Activated CD4-positive, alpha-beta T cell treated with anti-CD3 and anti-CD28 coated beads, Interleukin-2, amount 50 U/mL, for 48 hours (primary cell): ENCODE results near the gene CNGA4.

Experiments used
- DNase-seq, 2 experiments: peaks; one replicate each; pipeline ENCODE4 v3.0.0-alpha.2; 2020

CNGA4 gene

GRCh38 chr11:6238902-6239301, at the start of gene CNGA4:
Gene CNGA4 (plus strand): TSS chr11:6239089. CDS start chr11:6239207, 118 bp downstream.
- no peak for DNase-seq

- no peak for DNase-seq
Measured at GRCh38 chr11:6191742-6192141, 47.1 kb upstream of the CNGA4 start.

GRCh38 chr11:6194065-6194581, 44.8 kb upstream of the CNGA4 start:
- DNase-seq = no peak

- DNase-seq = no peak
Measured at GRCh38 chr11:6196396-6196795, 42.5 kb upstream of the CNGA4 start.

- no peak for DNase-seq
Measured at GRCh38 chr11:6197466-6198200, 41.3 kb upstream of the CNGA4 start.

- no peak for DNase-seq
Measured at GRCh38 chr11:6199174-6199810, 39.6 kb upstream of the CNGA4 start, which contains the start of gene OR52W1. Gene OR52W1 (plus strand): TSS chr11:6199224. CDS start chr11:6199224, 0 bp downstream.

GRCh38 chr11:6200975-6201374, 37.9 kb upstream of the CNGA4 start:
- DNase-seq = no peak

- DNase-seq = no peak
Measured at GRCh38 chr11:6201481-6201880, 37.4 kb upstream of the CNGA4 start.

GRCh38 chr11:6202041-6202440, 36.8 kb upstream of the CNGA4 start:
- DNase-seq = no peak

- no peak for DNase-seq
Measured at GRCh38 chr11:6203327-6203726, 35.6 kb upstream of the CNGA4 start.

GRCh38 chr11:6204706-6205105, 34.2 kb upstream of the CNGA4 start:
- DNase-seq = no peak

GRCh38 chr11:6205366-6205765, 33.5 kb upstream of the CNGA4 start, which contains the start of gene C11orf42:
Gene C11orf42 (plus strand): TSS chr11:6205557. CDS start chr11:6205616, 59 bp downstream.
- DNase-seq = no peak

- no peak for DNase-seq
Measured at GRCh38 chr11:6206456-6207180, 32.3 kb upstream of the CNGA4 start.

GRCh38 chr11:6209801-6210200, 29.1 kb upstream of the CNGA4 start:
- DNase-seq = no peak

GRCh38 chr11:6210274-6210955, 28.5 kb upstream of the CNGA4 start:
- no peak for DNase-seq

GRCh38 chr11:6214530-6214929, 24.4 kb upstream of the CNGA4 start:
- no peak for DNase-seq

- DNase-seq = no peak
Measured at GRCh38 chr11:6216501-6216900, 22.4 kb upstream of the CNGA4 start.

- DNase-seq = no peak
Measured at GRCh38 chr11:6217722-6218121, 21.2 kb upstream of the CNGA4 start.

- DNase-seq = no peak
Measured at GRCh38 chr11:6219359-6219758, 19.5 kb upstream of the CNGA4 start.

- no peak for DNase-seq
Measured at GRCh38 chr11:6223854-6224253, 15.0 kb upstream of the CNGA4 start.

GRCh38 chr11:6224421-6224820, 14.5 kb upstream of the CNGA4 start:
- no peak for DNase-seq

- DNase-seq = no peak
Measured at GRCh38 chr11:6225024-6225423, 13.9 kb upstream of the CNGA4 start.

GRCh38 chr11:6225896-6226295, 13.0 kb upstream of the CNGA4 start:
- no peak for DNase-seq
